Lung (tissue), 12 donors: ENCODE results near the gene BIRC6. TPM values are rescaled to one million over a fixed set of nuclear protein-coding genes. Genes with fewer than 3 reads are reported as not detected.
"Not testable (repeated sequence)": the region's sequence is repeated elsewhere in the genome, so short reads cannot be mapped to it uniquely, and the experiment has no call there.

Source experiments
- ATAC-seq: fragments of 200-7000 bp; cut with Tn5 transposase; one replicate; pipeline ENCODE4 v1.9.1; 2020; ENCODE audit warnings: moderate number of reproducible peaks; ENCODE audit not compliant: insufficient read depth, low FRiP score
- DNase-seq, 3 donors: peaks; one replicate each; pipeline ENCODE4 v3.0.0-alpha.2; 2013 to 2017
- H3K27ac ChIP-seq, 2 donors: one replicate each; pipeline ENCODE4 v1.5.1; 2013; ENCODE audit warnings: mild to moderate bottlenecking in 2 of 2, moderate library complexity in 2 of 2, control low read depth in 1 of 2, inconsistent platforms in 1 of 2, low read depth in 1 of 2, low read length in 1 of 2
- H3K27me3 ChIP-seq, 3 donors: one replicate each; pipeline ENCODE4 v1.5.1; 2013; ENCODE audit warnings: low read length in 2 of 3; ENCODE audit not compliant: control insufficient read depth in 3 of 3, insufficient read depth in 3 of 3
- H3K36me3 ChIP-seq, 4 donors: one replicate each; pipeline ENCODE4 v1.5.1; 2013; ENCODE audit warnings: low read length in 4 of 4, mild to moderate bottlenecking in 1 of 4, moderate library complexity in 1 of 4; ENCODE audit not compliant: control insufficient read depth in 4 of 4, insufficient read depth in 4 of 4
- H3K4me1 ChIP-seq, 5 donors: one replicate each; pipeline ENCODE4 v1.5.1; 2013; ENCODE audit warnings: low read length in 5 of 5, mild to moderate bottlenecking in 2 of 5, moderate library complexity in 1 of 5; ENCODE audit not compliant: control insufficient read depth in 5 of 5, insufficient read depth in 5 of 5
- H3K4me3 ChIP-seq: one replicate; pipeline ENCODE4 v1.5.1; 2013; ENCODE audit warnings: mild to moderate bottlenecking, control low read depth, moderate library complexity
- H3K9ac ChIP-seq, 2 donors: one replicate each; pipeline ENCODE4 v1.5.1; 2013; ENCODE audit warnings: low read length in 2 of 2, control low read depth in 1 of 2; ENCODE audit not compliant: insufficient read depth in 1 of 2
- H3K9me3 ChIP-seq, 4 donors: one replicate each; pipeline ENCODE4 v1.5.1; 2013; ENCODE audit warnings: low read length in 3 of 4, mild to moderate bottlenecking in 1 of 4, moderate library complexity in 1 of 4; ENCODE audit not compliant: control insufficient read depth in 4 of 4, insufficient read depth in 3 of 4
- WGBS, 2 donors: extraction: QIAGEN DNeasy Blood & Tissue Kit; methylation state at CpG; one replicate each; pipeline ENCODE4 v1.1.7; 2013; 5-methylcytosine and 5-hydroxymethylcytosine counted together
- polyA plus RNA-seq, 2 donors: library from polyadenylated mRNA; stranded (reverse); fragments of 200-250 nt; gene quantifications; one replicate each; pipeline ENCODE4 v1.2.1, GENCODE V29; 2013
- total RNA-seq, 2 donors: library from RNA; depleted of rRNA in 1 of 2; stranded (reverse); fragments of >200 nt in 1 of 2; gene quantifications; one replicate each; pipeline ENCODE4 v1.2.1, GENCODE V29; 2014 to 2021
- TF ChIP-seq, protein P1 (sequence below): IDR thresholded peaks from 2 replicates; pipeline ENCODE4 v1.5.1; 2012; ENCODE audit warnings: mild to moderate bottlenecking; ENCODE audit errors: control extremely low read depth, extremely low read depth
- donor health status: control.
- donor health status: control.
- donor health status: Bipolar disorder and iron deficiency.
- donor health status: healthy.
- donor health status: DM: yes; HTN: yes; CAD: no.

BIRC6 gene
- total and polyA plus RNA-seq, 4 donors = 12.2 to 229 (median 51.5) TPM

DNA sequence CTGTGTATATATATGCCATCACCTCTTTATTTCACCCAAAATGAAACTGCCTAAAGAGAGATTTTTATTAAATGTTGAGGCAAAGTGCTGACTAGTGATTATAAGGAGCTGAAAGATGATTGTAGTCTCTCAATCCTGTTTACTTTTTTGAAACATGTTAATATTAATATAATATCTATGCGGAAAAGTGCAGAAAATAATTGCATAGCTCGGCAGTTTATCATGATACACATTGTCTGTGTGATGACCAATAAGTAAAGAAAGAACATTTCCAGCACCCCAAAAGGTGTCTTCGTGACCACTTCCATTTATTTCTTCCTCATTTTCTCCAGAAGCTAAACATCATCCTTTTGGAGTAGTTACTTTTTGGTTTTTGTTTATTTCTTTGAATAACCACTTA is 99.0 kb downstream of the BIRC6 start:
- Histone ChIP-seq H3K36me3 (peaks cover 1 to 6% (median 2%) of the 10 kb centered on the region in 4 donors), H3K27me3 (no peaks in the 10 kb centered on the region), H3K4me1 (no peaks in the 10 kb centered on the region), H3K9me3 (no peaks in the 10 kb centered on the region), H3K27ac (no peak overlapping the region), H3K9ac (no peak overlapping the region), H3K4me3 (no peak overlapping the region)
- ATAC-seq = no peak
- TF ChIP-seq, protein P1, sequence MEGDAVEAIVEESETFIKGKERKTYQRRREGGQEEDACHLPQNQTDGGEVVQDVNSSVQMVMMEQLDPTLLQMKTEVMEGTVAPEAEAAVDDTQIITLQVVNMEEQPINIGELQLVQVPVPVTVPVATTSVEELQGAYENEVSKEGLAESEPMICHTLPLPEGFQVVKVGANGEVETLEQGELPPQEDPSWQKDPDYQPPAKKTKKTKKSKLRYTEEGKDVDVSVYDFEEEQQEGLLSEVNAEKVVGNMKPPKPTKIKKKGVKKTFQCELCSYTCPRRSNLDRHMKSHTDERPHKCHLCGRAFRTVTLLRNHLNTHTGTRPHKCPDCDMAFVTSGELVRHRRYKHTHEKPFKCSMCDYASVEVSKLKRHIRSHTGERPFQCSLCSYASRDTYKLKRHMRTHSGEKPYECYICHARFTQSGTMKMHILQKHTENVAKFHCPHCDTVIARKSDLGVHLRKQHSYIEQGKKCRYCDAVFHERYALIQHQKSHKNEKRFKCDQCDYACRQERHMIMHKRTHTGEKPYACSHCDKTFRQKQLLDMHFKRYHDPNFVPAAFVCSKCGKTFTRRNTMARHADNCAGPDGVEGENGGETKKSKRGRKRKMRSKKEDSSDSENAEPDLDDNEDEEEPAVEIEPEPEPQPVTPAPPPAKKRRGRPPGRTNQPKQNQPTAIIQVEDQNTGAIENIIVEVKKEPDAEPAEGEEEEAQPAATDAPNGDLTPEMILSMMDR = no peak
- 87 to 94% methylated on average over 3 of the region's 3 CpGs for WGBS, 2 donors
- DNase-seq = no peak

DNA sequence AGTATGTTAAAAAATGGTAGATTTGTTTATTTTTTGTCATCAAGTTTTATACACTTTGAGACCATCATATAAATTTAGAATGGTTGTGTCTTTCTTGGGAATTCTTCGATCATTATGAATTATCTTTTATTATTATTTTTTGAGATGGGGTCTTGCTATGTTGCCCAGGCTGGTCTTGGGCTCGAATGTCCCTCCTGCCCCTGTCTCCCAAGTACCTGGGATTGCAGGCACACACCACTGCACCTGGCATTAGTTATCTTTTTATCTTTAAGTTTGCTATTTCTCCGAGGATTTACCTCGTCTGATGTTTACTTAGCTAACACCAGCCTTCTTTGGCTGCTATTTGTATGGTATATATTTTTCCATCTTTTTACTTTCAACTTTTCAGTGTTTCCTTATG is 100.0 kb downstream of the BIRC6 start:
- no peak for ATAC-seq
- Histone ChIP-seq H3K9me3 (no peaks in the 10 kb centered on the region), H3K4me3 (no peak overlapping the region), H3K9ac (no peak overlapping the region), H3K4me1 (no peaks in the 10 kb centered on the region), H3K27ac (no peak overlapping the region), H3K36me3 (peaks cover 0 to 3% (median 1%) of the 10 kb centered on the region in 4 donors), H3K27me3 (no peaks in the 10 kb centered on the region)
- no peak for DNase-seq
- WGBS, 2 donors = 96 to 97% methylated on average over 4 of the region's 4 CpGs
- TF ChIP-seq, protein P1 = no peak

DNA sequence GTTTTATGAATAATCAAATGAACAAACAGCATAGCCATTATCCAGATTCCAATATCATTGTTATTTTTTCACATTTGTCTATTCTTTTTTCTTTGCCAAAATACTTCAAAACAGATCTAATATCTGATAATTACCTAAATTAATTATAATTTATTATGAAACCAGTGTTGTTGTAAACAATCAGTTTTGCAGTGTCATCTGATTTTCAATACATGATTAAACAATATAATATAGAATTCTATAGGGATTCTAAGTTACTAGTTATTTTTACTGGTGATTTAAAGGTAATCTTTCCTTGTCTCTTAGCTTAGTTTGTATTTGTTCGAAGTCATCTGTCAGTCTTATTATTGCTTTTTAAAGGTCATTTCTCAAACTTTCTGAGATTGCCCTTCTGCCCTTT is 101.0 kb downstream of the BIRC6 start:
- Histone ChIP-seq H3K4me3 (no peak overlapping the region), H3K36me3 (peaks cover 0 to 5% (median 2%) of the 10 kb centered on the region in 4 donors), H3K9ac (no peak overlapping the region), H3K4me1 (no peaks in the 10 kb centered on the region), H3K27ac (no peak overlapping the region), H3K9me3 (no peaks in the 10 kb centered on the region), H3K27me3 (no peaks in the 10 kb centered on the region)
- WGBS, 2 donors = 97% methylated on average over 1 of the region's 1 CpG
- TF ChIP-seq, protein P1 = no peak
- DNase-seq (no peak), ATAC-seq (no peak)

DNA sequence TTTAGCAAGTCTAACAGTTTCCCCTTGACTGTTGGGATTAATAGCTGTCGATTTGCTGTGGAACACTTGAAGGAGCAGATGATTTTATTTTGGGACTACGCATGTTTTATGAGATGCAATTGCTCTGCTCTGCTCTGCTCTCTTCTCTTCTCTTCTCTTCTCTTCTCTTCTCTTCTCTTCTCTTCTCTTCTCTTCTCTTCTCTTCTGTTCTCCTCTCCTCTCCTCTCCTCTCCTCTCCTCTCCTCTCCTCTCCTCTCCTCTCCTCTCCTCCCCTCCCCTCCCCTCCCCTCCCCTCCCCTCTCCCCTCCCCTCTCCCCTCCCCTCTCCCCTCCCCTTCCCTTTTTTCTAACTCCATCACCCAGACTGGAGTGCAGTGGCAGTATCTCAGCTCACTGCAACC is 104.0 kb downstream of the BIRC6 start:
- ATAC-seq, DNase-seq, H3K9me3 ChIP-seq, H3K4me3 ChIP-seq, H3K27ac ChIP-seq, H3K9ac ChIP-seq, H3K4me1 ChIP-seq, H3K27me3 ChIP-seq: not testable (repeated sequence)
- 97 to 98% methylated on average over 2 of the region's 2 CpGs for WGBS, 2 donors
- peaks cover 9 to 13% (median 11%) of the 10 kb centered on the region in 4 donors for H3K36me3 ChIP-seq
